Sigmoid colon (tissue), 4 donors: ENCODE measurements around the gene FAM149B1.

ENCODE experiments used
- CTCF ChIP-seq, 4 experiments: fragments of 450-650 bp in 3 of 4; fragments of 200-600 bp in 1 of 4; IDR thresholded peaks; one replicate each; pipeline ENCODE4 v1.5.1; 2016 to 2019; ENCODE audit warnings: antibody characterized with exemption in 4 of 4, mild to moderate bottlenecking in 3 of 4, moderate library complexity in 2 of 4
- EP300 ChIP-seq, 4 donors: sonication (generic); formaldehyde crosslinking; IDR thresholded peaks; one replicate each; pipeline ENCODE4 v1.6.1; 2017; ENCODE audit warnings: antibody characterized with exemption in 4 of 4
- POLR2A ChIP-seq, 2 donors: fragments of 450-650 bp; IDR thresholded peaks; one replicate each; pipeline ENCODE4 v1.6.1; 2016; ENCODE audit warnings: antibody characterized with exemption in 2 of 2, mild to moderate bottlenecking in 2 of 2, moderate library complexity in 2 of 2
- POLR2AphosphoS5 ChIP-seq, 4 donors: sonication (generic); formaldehyde crosslinking; IDR thresholded peaks; one replicate each; pipeline ENCODE4 v1.6.1; 2017; ENCODE audit warnings: antibody characterized with exemption in 4 of 4

DNA sequence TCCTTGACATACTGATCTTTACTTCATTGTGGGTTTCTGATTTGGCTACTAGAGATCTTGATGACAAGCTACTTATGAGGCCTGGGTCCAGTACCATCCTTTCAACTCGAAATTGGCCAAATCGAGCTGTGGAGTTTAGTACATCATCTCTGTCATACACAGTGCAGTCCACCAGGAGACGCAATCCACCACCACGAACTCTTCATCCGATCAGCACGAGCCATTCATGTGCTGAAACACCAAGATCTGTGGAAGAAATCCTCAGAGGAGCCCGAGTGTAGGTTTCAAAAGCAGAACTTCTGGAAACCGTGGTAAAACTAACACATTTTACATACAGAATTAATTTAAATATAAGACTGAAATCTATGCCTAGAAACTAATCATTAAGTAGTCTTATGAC, 65.0 kb downstream of the FAM149B1 start:
- no peak for TF ChIP-seq CTCF (IDR thresholded peaks at IDR 0.05)
- TF ChIP-seq POLR2AphosphoS5 (IDR thresholded peaks at IDR 0.05): no peak
- no peak for TF ChIP-seq POLR2A (IDR thresholded peaks at IDR 0.05)
- no peak for TF ChIP-seq EP300 (IDR thresholded peaks at IDR 0.05)
